IMR-90 (cell line): ENCODE data around the gene PTGES3L. TPM values are rescaled to one million over a fixed set of nuclear protein-coding genes. Genes with fewer than 3 reads are reported as not detected.

Source experiments
- ATAC-seq: fragments of 200-7000 bp; cut with Tn5 transposase; 2 replicates; pipeline ENCODE4 v1.9.1; 2020; ENCODE audit warnings: low read depth, mild to moderate bottlenecking, moderate library complexity
- BruUV-seq: library from RNA; stranded (reverse); fragments of 400-500 nt; replicated peaks from 2 replicates; lab custom pipeline; 2021; lab: Mats Ljungman, UMichigan
- CTCF ChIA-PET: fragments of 300-600 bp; formaldehyde crosslinking; extraction: SDS; loops from one replicate; lab custom pipeline; 2021; ENCODE audit warnings: antibody characterized with exemption; lab: Yijun Ruan, JAX
- POLR2A ChIA-PET: fragments of 300-600 bp; sonication (Branson Sonifier 250); formaldehyde crosslinking; loops from one replicate; lab custom pipeline; 2022; ENCODE audit warnings: antibody characterized with exemption; ENCODE audit not compliant: unreplicated experiment; lab: Charles Lee
- DNase-seq: peaks from one replicate; pipeline ENCODE4 v3.0.0; 2013
- H2AFZ ChIP-seq: replicated peaks from 2 replicates; pipeline ENCODE3; 2013; ENCODE audit warnings: low read length, mild to moderate bottlenecking; ENCODE audit not compliant: poor library complexity
- H2AK5ac ChIP-seq: 2 replicates; pipeline ENCODE4 v1.6.1; 2013; ENCODE audit warnings: low read depth, low read length, inconsistent platforms
- H2AK9ac ChIP-seq: replicated peaks from 2 replicates; pipeline ENCODE3; 2013; ENCODE audit warnings: mild to moderate bottlenecking, low read depth, low read length, moderate library complexity; ENCODE audit not compliant: poor library complexity
- H2BK120ac ChIP-seq: 2 replicates; pipeline ENCODE4 v1.6.1; 2013; ENCODE audit warnings: low read depth, low read length, inconsistent platforms
- H2BK15ac ChIP-seq: 3 replicates; pipeline ENCODE4 v1.6.1; 2013; ENCODE audit warnings: low read depth, low read length, inconsistent platforms
- H2BK20ac ChIP-seq: 2 replicates; pipeline ENCODE4 v1.6.1; 2013; ENCODE audit warnings: low read depth, mild to moderate bottlenecking, inconsistent platforms, low read length, moderate library complexity
- H2BK5ac ChIP-seq: 2 replicates; pipeline ENCODE4 v1.6.1; 2013; ENCODE audit warnings: mild to moderate bottlenecking, low read depth, low read length, inconsistent platforms; ENCODE audit not compliant: poor library complexity, severe bottlenecking
- H3K14ac ChIP-seq: replicated peaks from 2 replicates; pipeline ENCODE4 v1.6.1; 2013; ENCODE audit warnings: low read depth, low read length, inconsistent platforms
- H3K18ac ChIP-seq: 2 replicates; pipeline ENCODE4 v1.6.1; 2013; ENCODE audit warnings: low read depth, low read length, control low read depth
- H3K23ac ChIP-seq: 2 replicates; pipeline ENCODE4 v1.6.1; 2013; ENCODE audit warnings: low read depth, low read length, inconsistent platforms
- H3K27ac ChIP-seq: 2 replicates; pipeline ENCODE4 v1.5.1; 2013; ENCODE audit warnings: mild to moderate bottlenecking, control low read depth, low read length; ENCODE audit not compliant: insufficient read depth
- H3K27me3 ChIP-seq: 2 replicates; pipeline ENCODE4 v1.6.1; 2013; ENCODE audit warnings: low read length; ENCODE audit not compliant: control insufficient read depth, insufficient read depth
- H3K36me3 ChIP-seq: 2 replicates; pipeline ENCODE4 v1.6.1; 2013; ENCODE audit warnings: low read length, mixed read lengths; ENCODE audit not compliant: control insufficient read depth, insufficient read depth
- H3K4ac ChIP-seq: 2 replicates; pipeline ENCODE4 v1.6.1; 2013; ENCODE audit warnings: low read depth, low read length, inconsistent platforms
- H3K4me1 ChIP-seq: 2 replicates; pipeline ENCODE4 v1.6.1; 2013; ENCODE audit warnings: low read length, mixed read lengths; ENCODE audit not compliant: control insufficient read depth, insufficient read depth
- H3K4me2 ChIP-seq: 2 replicates; pipeline ENCODE4 v1.6.1; 2013; ENCODE audit warnings: low read depth, mild to moderate bottlenecking, control low read depth, low read length, moderate library complexity
- H3K4me3 ChIP-seq: 2 replicates; pipeline ENCODE4 v1.5.1; 2013; ENCODE audit warnings: low read depth, mild to moderate bottlenecking, control low read depth, low read length, moderate library complexity; ENCODE audit not compliant: insufficient read depth
- H3K56ac ChIP-seq: 2 replicates; pipeline ENCODE4 v1.6.1; 2013; ENCODE audit warnings: low read length, inconsistent platforms; ENCODE audit not compliant: insufficient read depth; ENCODE audit errors: extremely low read depth
- H3K79me1 ChIP-seq, 2 experiments: 2 replicates each; pipeline ENCODE4 v1.6.1; 2013; ENCODE audit warnings: low read length in 2 of 2, inconsistent platforms in 1 of 2, low read depth in 1 of 2
- H3K9ac ChIP-seq: 2 replicates; pipeline ENCODE4 v1.6.1; 2013; ENCODE audit warnings: low read depth, low read length, control low read depth
- H3K9me1 ChIP-seq: 2 replicates; pipeline ENCODE4 v1.6.1; 2013; ENCODE audit warnings: low read length, inconsistent platforms; ENCODE audit not compliant: insufficient read depth
- H3K9me3 ChIP-seq: 2 replicates; pipeline ENCODE4 v1.6.1; 2013; ENCODE audit warnings: low read length; ENCODE audit not compliant: control insufficient read depth, insufficient read depth
- H4K20me1 ChIP-seq: 2 replicates; pipeline ENCODE4 v1.6.1; 2013; ENCODE audit warnings: low read length, inconsistent platforms; ENCODE audit not compliant: insufficient read depth
- H4K5ac ChIP-seq: 2 replicates; pipeline ENCODE4 v1.6.1; 2013; ENCODE audit warnings: mild to moderate bottlenecking, low read depth, low read length, control low read depth
- H4K8ac ChIP-seq, 2 experiments: 2 replicates each; pipeline ENCODE4 v1.6.1; 2013; ENCODE audit warnings: low read depth in 2 of 2, low read length in 2 of 2, control low read depth in 1 of 2, inconsistent platforms in 1 of 2
- H4K91ac ChIP-seq: 2 replicates; pipeline ENCODE4 v1.6.1; 2013; ENCODE audit warnings: low read depth, low read length, inconsistent platforms; ENCODE audit not compliant: insufficient read depth
- MAFK ChIP-seq: IDR thresholded peaks from 2 replicates; pipeline ENCODE4 v1.6.1; 2012; ENCODE audit warnings: low read depth, low read length, improper control_type of control experiment
- MAZ ChIP-seq: IDR thresholded peaks from 2 replicates; pipeline ENCODE4 v1.6.1; 2012; ENCODE audit warnings: low read depth, mild to moderate bottlenecking, low read length, improper control_type of control experiment, moderate library complexity, borderline replicate concordance
- NFE2L2 ChIP-seq: fragments of 150-350 bp; IDR thresholded peaks from 2 replicates; pipeline ENCODE4 v1.6.1; 2016; ENCODE audit warnings: low read depth, mild to moderate bottlenecking, low read length
- WGBS, 2 experiments: methylation state at CpG; one replicate each; pipeline versions ENCODE4 v1.1.5 to v1.1.7; 2013; ENCODE audit warnings: missing lambda C conversion rate in 2 of 2; ENCODE audit not compliant: insufficient read length in 1 of 2; ENCODE audit errors: extremely low coverage in 2 of 2; 5-methylcytosine and 5-hydroxymethylcytosine counted together
- dilution Hi-C: fragments of 300-500 bp; cut with HindIII; formaldehyde crosslinking; loops from one replicate; pipeline ENCODE4 v1.14.3; 2018; ENCODE audit warnings: low sequenced_read_pairs; ENCODE audit not compliant: unreplicated experiment
- in situ Hi-C: fragments of 300-500 bp; cut with MboI; formaldehyde crosslinking; loops from 3 replicates; pipeline ENCODE4 v1.14.3; 2019; ENCODE audit warnings: low sequenced_read_pairs, inconsistent platforms, mixed read lengths
- intact Hi-C: fragments of 100-400 bp; cut with micrococcal nuclease; formaldehyde crosslinking; loops from 2 replicates; pipeline ENCODE4 v1.10.0; 2022
- polyA plus RNA-seq, 3 experiments: library from polyadenylated mRNA; depleted of rRNA; stranded (reverse); fragments of >200 nt; gene quantifications; 2 replicates each; pipeline ENCODE4 v1.2.3, GENCODE V29; 2012; ENCODE audit warnings: low replicate concordance in 1 of 3
- total RNA-seq: library from RNA; depleted of rRNA; stranded (reverse); fragments of >200 nt; gene quantifications from 2 replicates; pipeline ENCODE4 v1.2.3, GENCODE V29; 2012

PTGES3L gene
- total and polyA plus RNA-seq, 2 of the 4 experiments (the other 2 are of a cell fraction): 1.4 to 2.4 TPM

DNA sequence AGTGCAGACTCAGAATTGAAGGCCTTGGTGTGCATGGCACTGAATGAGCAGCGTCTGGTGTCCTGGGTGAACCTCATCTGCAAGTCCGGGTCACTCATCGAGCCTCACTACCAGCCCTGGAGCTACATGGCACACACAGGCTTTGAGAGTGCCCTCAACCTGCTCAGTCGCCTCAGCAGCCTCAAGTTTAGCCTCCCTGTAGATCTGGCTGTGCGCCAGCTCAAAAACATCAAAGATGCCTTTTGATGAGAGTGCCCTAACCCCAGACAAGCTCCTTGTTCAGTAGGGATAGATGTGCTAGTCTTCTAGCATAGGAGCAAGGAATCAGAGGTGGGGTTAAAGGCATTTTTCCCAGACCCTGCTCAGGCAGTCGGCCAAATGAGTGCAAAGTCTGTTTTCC lies 11.6 kb upstream of the PTGES3L start:
- in situ Hi-C loops: loop anchor here (25.0 kb wide), 1 partner anchor 371 kb away; no protein-coding TSS in a partner anchor
- no peak for ATAC-seq
- 100% methylated on average over 3 of the region's 6 CpGs; no CpG with 5 or more reads in 1 of the 2 experiments for WGBS, 2 experiments

More for the DNA sequence above, 11.6 kb upstream of the PTGES3L start:
- intact Hi-C loops (loop anchor here (10.0 kb wide), 1 partner anchor 323 kb away; no protein-coding TSS in a partner anchor), dilution Hi-C loops (no loop called here)
- Histone ChIP-seq H3K9ac (no peak overlapping the region), H3K27me3 (no peaks in the 10 kb centered on the region), H3K14ac (0 out of 2 replicates have a peak overlapping the region, but pooled peaks have one; percentile 39), H2BK120ac (no peak overlapping the region), H2AFZ (no peak overlapping the region), H3K23ac (no peak overlapping the region), H3K4me2 (no peak overlapping the region), H2BK5ac (no peak overlapping the region), H3K4me1 (no peaks in the 10 kb centered on the region; the same call in 1 of the 2 replicates), H2BK20ac (no peak overlapping the region), H2BK15ac (no peak overlapping the region), H4K20me1 (no peaks in the 10 kb centered on the region), H3K56ac (no peak overlapping the region), H4K8ac (no peak overlapping the region), H3K18ac (no peak overlapping the region), H4K5ac (no peak overlapping the region), H2AK5ac (peak overlapping the region; percentile 9; the same call in 1 of the 2 replicates), H4K91ac (no peak overlapping the region), H3K9me1 (peaks cover 14% of the 10 kb centered on the region), H3K9me3 (no peaks in the 10 kb centered on the region), H3K79me1 (peaks cover 6 to 28% of the 10 kb centered on the region in 2 experiments; a peak in 3 of 4 replicates), H2AK9ac (no peak overlapping the region), H3K4me3 (no peak overlapping the region), H3K36me3 (peaks cover 36% of the 10 kb centered on the region), H3K4ac (no peak overlapping the region), H3K27ac (no peak overlapping the region)
- CTCF ChIA-PET: no interaction called here
- BruUV-seq: no TSS peak
- no peak for DNase-seq
- TF ChIP-seq MAZ (no peak), NFE2L2 (no peak), MAFK (no peak)
- POLR2A ChIA-PET: no interaction called here
